HCT116 (cell line): ENCODE results near the gene SLC6A11.

ENCODE experiments used
- EZH2 ChIP-seq: fragments of 200-600 bp; sonication (generic); IDR thresholded peaks from 2 replicates; pipeline ENCODE4 v1.6.1; 2017; ENCODE audit warnings: antibody characterized with exemption, mixed run types
- TF ChIP-seq, protein P1 (sequence below), 3 experiments: fragments of 200-600 bp in 1 of 3; sonication (generic) in 1 of 3; IDR thresholded peaks in 2 of 3; conservative IDR thresholded peaks in 1 of 3; 2 replicates each; pipeline ENCODE4 v1.5.1; 2012 to 2017; ENCODE audit warnings: low read depth in 2 of 3, low read length in 2 of 3, antibody characterized with exemption in 1 of 3, borderline replicate concordance in 1 of 3, control low read depth in 1 of 3, mild to moderate bottlenecking in 1 of 3, mixed read lengths in 1 of 3, mixed run types in 1 of 3, moderate library complexity in 1 of 3; ENCODE audit not compliant: insufficient read depth in 1 of 3
- TF ChIP-seq, protein P2 (sequence below): IDR thresholded peaks from 2 replicates; pipeline ENCODE4 v1.6.1; 2012; ENCODE audit warnings: low read depth
- TF ChIP-seq, protein P3 (sequence below): IDR thresholded peaks from 2 replicates; pipeline ENCODE4 v1.6.1; 2012

DNA sequence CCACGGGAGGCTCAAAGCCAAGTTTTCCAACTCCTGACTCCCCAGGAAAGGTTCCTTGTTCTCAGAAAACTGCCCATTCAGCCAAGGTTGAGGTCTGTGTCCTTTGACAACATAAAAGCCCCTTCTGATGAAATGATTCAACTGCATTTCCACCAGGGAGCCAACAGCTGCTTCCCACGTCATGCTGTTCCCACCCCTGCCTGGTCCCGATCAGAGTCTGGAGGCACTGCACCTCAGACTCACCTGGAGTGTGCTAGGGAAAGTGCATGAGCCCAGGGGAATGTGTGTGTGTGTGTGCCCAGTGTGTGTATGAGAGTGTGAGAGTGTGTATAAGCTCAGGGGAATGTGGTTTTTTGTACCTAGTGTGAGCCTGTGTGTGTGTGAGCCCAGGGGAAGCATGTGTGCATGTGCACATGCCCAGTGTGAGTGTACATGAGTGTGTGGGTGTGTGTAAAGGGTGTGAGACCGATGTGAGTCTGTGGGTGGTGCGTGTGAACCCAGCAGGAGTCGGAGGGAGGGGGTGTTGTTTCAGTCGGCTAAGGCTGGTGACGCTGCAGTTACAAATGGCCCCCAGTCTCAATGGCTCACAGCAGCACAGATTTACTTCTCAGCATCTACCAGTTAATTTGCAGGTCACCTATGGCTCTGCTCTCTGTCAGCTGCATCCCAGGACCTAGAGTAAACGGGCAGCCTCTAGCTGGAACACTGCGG lies 156.2 kb downstream of the SLC6A11 start:
- TF ChIP-seq EZH2 = no peak
- TF ChIP-seq, protein P1, sequence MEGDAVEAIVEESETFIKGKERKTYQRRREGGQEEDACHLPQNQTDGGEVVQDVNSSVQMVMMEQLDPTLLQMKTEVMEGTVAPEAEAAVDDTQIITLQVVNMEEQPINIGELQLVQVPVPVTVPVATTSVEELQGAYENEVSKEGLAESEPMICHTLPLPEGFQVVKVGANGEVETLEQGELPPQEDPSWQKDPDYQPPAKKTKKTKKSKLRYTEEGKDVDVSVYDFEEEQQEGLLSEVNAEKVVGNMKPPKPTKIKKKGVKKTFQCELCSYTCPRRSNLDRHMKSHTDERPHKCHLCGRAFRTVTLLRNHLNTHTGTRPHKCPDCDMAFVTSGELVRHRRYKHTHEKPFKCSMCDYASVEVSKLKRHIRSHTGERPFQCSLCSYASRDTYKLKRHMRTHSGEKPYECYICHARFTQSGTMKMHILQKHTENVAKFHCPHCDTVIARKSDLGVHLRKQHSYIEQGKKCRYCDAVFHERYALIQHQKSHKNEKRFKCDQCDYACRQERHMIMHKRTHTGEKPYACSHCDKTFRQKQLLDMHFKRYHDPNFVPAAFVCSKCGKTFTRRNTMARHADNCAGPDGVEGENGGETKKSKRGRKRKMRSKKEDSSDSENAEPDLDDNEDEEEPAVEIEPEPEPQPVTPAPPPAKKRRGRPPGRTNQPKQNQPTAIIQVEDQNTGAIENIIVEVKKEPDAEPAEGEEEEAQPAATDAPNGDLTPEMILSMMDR (IDR thresholded peaks at IDR 0.05 in 2 of 3, conservative IDR thresholded peaks at IDR 0.05 in 1 of 3; ENCODE audit: borderline replicate concordance in 1 of 3, insufficient read depth in 1 of 3, low read depth in 2 of 3, low read length in 2 of 3) = no peak
- TF ChIP-seq, protein P2, sequence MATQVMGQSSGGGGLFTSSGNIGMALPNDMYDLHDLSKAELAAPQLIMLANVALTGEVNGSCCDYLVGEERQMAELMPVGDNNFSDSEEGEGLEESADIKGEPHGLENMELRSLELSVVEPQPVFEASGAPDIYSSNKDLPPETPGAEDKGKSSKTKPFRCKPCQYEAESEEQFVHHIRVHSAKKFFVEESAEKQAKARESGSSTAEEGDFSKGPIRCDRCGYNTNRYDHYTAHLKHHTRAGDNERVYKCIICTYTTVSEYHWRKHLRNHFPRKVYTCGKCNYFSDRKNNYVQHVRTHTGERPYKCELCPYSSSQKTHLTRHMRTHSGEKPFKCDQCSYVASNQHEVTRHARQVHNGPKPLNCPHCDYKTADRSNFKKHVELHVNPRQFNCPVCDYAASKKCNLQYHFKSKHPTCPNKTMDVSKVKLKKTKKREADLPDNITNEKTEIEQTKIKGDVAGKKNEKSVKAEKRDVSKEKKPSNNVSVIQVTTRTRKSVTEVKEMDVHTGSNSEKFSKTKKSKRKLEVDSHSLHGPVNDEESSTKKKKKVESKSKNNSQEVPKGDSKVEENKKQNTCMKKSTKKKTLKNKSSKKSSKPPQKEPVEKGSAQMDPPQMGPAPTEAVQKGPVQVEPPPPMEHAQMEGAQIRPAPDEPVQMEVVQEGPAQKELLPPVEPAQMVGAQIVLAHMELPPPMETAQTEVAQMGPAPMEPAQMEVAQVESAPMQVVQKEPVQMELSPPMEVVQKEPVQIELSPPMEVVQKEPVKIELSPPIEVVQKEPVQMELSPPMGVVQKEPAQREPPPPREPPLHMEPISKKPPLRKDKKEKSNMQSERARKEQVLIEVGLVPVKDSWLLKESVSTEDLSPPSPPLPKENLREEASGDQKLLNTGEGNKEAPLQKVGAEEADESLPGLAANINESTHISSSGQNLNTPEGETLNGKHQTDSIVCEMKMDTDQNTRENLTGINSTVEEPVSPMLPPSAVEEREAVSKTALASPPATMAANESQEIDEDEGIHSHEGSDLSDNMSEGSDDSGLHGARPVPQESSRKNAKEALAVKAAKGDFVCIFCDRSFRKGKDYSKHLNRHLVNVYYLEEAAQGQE = no peak
- TF ChIP-seq, protein P3, sequence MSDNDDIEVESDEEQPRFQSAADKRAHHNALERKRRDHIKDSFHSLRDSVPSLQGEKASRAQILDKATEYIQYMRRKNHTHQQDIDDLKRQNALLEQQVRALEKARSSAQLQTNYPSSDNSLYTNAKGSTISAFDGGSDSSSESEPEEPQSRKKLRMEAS = no peak
